ENCODE data around the gene PPIL3.

PPIL3 gene

GRCh38 chr2:200860092-200860795, 28.6 kb downstream of the PPIL3 start:
- DNase-seq, result peak; percentile 6

GRCh38 chr2:200856806-200857205, 32.1 kb downstream of the PPIL3 start:
- no peak for DNase-seq

GRCh38 chr2:200852605-200853004, 36.3 kb downstream of the PPIL3 start:
- DNase-seq, result no peak

DNA sequence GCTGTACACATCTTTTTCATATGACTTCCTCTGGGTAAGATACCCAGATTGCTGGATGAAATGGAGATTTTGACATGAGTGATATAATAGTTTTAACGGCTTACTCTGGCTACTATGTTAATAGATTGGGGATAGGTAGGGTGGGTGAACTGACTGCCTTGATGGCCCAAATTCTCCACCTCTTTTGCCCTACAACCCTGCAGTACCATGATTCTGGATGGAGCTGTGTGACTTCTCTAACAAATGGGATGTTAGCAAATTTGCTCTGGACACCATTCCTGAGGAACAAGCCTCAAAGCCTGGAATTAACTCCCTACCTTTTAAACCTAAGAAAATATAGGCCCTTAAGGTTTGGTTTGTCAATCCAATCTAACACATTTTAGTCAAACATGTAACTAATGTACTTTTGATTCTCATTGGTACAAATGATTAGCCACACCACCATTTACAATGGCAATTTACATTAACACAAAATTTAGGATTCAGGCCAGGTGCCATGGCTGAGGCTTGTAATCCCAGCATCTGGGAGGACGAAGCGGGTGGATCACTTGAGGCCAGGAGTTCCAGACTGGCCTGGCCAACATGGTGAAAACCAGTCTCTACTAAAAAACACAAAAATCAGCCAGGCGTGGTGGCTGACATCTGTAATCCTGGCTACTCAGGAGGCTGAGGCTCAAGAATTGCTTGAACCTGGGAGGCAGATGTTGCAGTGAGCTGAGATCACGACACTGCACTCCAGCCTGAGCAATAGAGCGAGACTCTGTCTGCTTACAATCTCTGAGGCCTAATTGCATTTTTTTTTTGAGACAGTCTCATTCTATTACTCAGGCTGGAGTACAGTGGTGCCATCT, 37.3 kb downstream of the PPIL3 start:
- no peak for DNase-seq

GRCh38 chr2:200850512-200851256, 38.2 kb downstream of the PPIL3 start:
- no peak for DNase-seq

DNA sequence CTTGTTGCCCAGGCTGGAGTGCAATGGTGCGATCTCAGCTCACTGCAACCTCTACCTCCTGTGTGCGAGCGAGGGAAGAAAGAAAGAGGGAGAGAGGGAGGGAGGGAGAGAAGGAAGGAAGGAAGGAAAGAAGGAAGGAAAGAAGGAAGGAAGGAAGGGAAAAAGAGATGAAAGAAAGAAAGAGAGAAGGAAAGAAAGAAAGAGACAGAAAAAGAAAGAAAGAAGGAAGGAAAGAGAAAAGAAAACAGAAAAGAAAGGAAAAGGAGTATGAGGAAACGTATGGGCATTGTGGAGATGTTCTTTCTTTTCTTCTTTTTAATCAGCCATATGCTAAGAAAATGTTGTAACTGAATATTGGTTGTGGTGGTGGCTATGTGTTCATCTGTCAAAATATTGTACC, 40.9 kb downstream of the PPIL3 start:
- no peak for DNase-seq

GRCh38 chr2:200847269-200847668, 41.6 kb downstream of the PPIL3 start:
- DNase-seq, result no peak

- no peak for DNase-seq
These were observed 43.1 kb downstream of the PPIL3 start for GRCh38 chr2:200845669-200846325.

- DNase-seq, result no peak
These were observed 43.7 kb downstream of the PPIL3 start for GRCh38 chr2:200845194-200845593.

DNA sequence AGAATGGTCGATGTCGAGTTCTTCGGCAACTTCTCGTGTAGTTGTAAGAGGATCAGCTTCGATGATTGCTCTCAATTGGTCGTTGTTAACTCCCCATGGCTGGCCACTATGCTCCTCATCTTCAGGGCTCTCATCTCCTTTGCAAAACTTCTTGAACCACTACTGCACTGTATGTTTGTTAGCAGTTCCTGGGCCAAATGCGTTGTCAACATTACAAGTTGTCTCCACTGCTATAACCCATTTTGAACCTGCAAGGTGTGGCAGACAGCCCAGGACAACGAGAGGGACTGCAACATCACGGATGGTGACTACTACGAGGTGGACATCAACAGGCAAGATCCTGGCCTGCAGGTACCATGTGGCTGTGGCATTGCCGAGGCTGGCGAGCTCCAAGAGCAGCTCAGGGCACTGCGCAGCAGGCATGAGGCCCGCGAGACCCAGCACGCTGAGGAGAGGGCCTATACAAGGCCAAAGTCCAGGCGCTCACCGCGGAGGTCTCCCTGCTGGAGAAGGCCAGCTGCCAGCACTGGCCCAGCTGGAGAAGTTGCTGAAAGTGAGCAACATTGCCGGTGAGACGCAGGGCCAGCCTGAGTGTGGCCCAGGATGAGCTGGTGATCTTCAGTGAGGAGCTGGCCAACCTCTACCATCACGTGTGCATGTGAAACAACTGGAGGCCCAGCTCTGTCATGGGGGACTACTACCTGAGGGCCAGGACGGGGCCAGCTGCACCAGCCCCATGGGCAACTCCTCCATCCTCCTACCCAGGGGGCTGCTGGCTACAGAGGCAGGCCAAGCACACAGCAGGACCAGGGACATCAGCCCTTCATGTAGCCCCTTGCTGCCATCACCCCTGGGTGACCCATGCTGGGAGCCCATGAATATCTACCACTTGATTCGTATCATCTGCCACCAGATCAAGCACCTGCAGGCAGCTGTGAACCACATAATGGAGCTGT, 44.6 kb downstream of the PPIL3 start:
- DNase-seq, result no peak

DNA sequence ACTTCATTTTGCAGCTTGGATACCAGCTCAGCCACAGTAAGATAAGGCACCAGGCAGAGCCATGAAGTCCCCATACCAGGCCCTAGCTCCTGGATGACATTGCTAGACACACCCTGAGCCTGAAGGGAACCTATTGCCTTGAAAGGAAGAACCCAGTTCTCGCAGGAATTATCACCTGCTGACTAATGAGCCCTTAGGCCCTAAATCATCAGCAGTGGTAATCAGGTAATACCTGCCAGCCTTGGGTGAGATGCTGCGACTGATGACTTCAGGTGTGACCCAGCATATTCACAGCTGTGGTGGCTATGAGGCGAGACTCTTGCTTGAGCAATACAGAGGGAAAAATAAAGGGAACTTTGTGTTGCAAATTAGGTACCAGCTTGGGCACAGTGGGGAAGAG, 49.4 kb downstream of the PPIL3 start:
- DNase-seq, result no peak

GRCh38 chr2:200834701-200835100, 54.2 kb downstream of the PPIL3 start:
- DNase-seq, result no peak

DNA sequence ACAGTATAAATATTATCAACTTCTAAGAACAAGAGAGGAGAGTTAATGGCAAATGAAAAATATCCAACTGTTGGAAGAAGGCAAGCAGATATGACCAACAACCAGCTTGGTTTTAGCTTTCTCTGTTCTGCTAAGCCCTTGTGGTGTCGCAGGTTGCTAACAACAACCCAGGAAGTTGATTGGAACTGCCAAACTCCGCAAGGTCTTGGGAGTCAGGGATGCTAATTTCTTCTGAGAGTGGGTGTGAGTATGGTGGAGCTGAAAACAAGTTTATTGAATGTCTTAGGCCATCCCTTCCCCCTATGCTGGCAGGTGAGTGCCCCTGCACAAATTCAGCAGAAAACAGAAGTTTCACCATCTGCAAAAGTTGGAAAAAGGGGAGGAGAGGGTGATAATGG, 59.6 kb downstream of the PPIL3 start:
- no peak for DNase-seq

GRCh38 chr2:200828572-200829257, 60.2 kb downstream of the PPIL3 start:
- DNase-seq, result no peak

GRCh38 chr2:200828104-200828503, 60.8 kb downstream of the PPIL3 start:
- no peak for DNase-seq

- no peak for DNase-seq
These were observed 67.1 kb downstream of the PPIL3 start for GRCh38 chr2:200821686-200822245.

Data from NCI-H2227 treated with DMSO at 0.1 percent for 48 hours (cell line).